Adrenal gland (tissue), 12 donors: ENCODE results near the gene ZNF71. TPM values are rescaled to one million over a fixed set of nuclear protein-coding genes. Genes with fewer than 3 reads are reported as not detected.

Experiments
- DNase-seq, 7 donors: peaks; one replicate each; pipeline ENCODE4 v3.0.0-alpha.2; 2019 to 2020
- H3K27ac ChIP-seq, 5 donors: fragments of 200-600 bp; sonication (generic) in 4 of 5; 1 replicate in 3 of 5; 2 replicates in 2 of 5; pipeline versions ENCODE4 v1.5.1 to v1.8.0; 2016 to 2020; ENCODE audit warnings: mild to moderate bottlenecking in 1 of 5
- H3K27me3 ChIP-seq: fragments of 200-600 bp; 2 replicates; pipeline ENCODE4 v1.8.0; 2021
- H3K36me3 ChIP-seq, 2 donors: fragments of 200-600 bp; replicated peaks in 1 of 2; 1 replicate in 1 of 2; 2 replicates in 1 of 2; pipeline versions ENCODE4 v1.5.1 to v1.8.0; 2018 to 2022
- H3K4me1 ChIP-seq, 2 donors: fragments of 200-600 bp; replicated peaks in 1 of 2; 1 replicate in 1 of 2; 2 replicates in 1 of 2; pipeline versions ENCODE4 v1.5.1 to v1.8.0; 2018 to 2021
- H3K4me3 ChIP-seq, 4 donors: fragments of 200-600 bp; sonication (generic) in 3 of 4; one replicate each; pipeline ENCODE4 v1.5.1; 2016 to 2018
- H3K9me3 ChIP-seq, 3 donors: fragments of 200-600 bp; sonication (generic) in 1 of 3; replicated peaks in 1 of 3; 1 replicate in 2 of 3; 2 replicates in 1 of 3; pipeline versions ENCODE4 v1.5.1 to v1.8.0; 2016 to 2021
- POLR2A ChIP-seq, 2 donors: fragments of 450-650 bp; IDR thresholded peaks; one replicate each; pipeline ENCODE4 v1.6.1; 2017; ENCODE audit warnings: antibody characterized with exemption in 2 of 2, mild to moderate bottlenecking in 2 of 2, moderate library complexity in 1 of 2
- WGBS, 4 donors: extraction: QIAGEN DNeasy Blood & Tissue Kit in 2 of 4; methylation state at CpG; one replicate each; pipeline versions ENCODE4 v1.1.5 to v1.1.7; 2013 to 2017; 5-methylcytosine and 5-hydroxymethylcytosine counted together
- intact Hi-C, 2 donors: fragments of 100-400 bp; cut with DNase I; formaldehyde crosslinking; loops; one replicate each; pipeline versions ENCODE4 v1.14.1 to v1.15.0; 2022 to 2023
- polyA plus RNA-seq, 3 donors: library from polyadenylated mRNA; stranded (reverse); fragments of 200-250 nt in 2 of 3; fragments of 350-450 nt in 1 of 3; fragmentation: Illumina TruSeq in 1 of 3; extraction: RNeasy Lipid Tissue Mini Kit (QIAGEN cat#74804) in 1 of 3; gene quantifications; one replicate each; pipeline ENCODE4 v1.2.3, GENCODE V29; 2013 to 2014
- total RNA-seq, 9 donors: library from RNA; depleted of rRNA in 4 of 9; stranded (reverse); fragments of >200 nt in 4 of 9; fragments of 120-200 nt in 1 of 9; fragmentation: NEBNext Ultra II Directional in 1 of 9; extraction: Animal tissue kit (Norgen Biotek cat#: 25700) in 1 of 9; gene quantifications; one replicate each; pipeline versions ENCODE4 v1.1.0 to v1.2.4, GENCODE V29; 2013 to 2023
- TF ChIP-seq, protein P1 (sequence below), 6 experiments: fragments of 450-650 bp in 4 of 6; fragments of 200-600 bp in 2 of 6; sonication (generic) in 1 of 6; IDR thresholded peaks; 1 replicate in 5 of 6; 2 replicates in 1 of 6; pipeline versions ENCODE4 v1.5.1 to v1.8.0; 2016 to 2021; ENCODE audit warnings: antibody characterized with exemption in 6 of 6, mild to moderate bottlenecking in 2 of 6, moderate library complexity in 1 of 6
- donor health status: healthy with polysubstance abuse.
- donor health status: Bipolar disorder and iron deficiency.
- donor health status: DM: yes; HTN: yes; CAD: no.
- donor health status: DM: no; HTN: no; CAD: no.
- donor health status: DM: no; HTN: no; CAD: no.
- donor health status: DM: yes; HTN: yes; CAD: no.

The ZNF71 gene
- total and polyA plus RNA-seq, 12 donors: 2.3 to 8.4 (median 5.5) TPM

DNA sequence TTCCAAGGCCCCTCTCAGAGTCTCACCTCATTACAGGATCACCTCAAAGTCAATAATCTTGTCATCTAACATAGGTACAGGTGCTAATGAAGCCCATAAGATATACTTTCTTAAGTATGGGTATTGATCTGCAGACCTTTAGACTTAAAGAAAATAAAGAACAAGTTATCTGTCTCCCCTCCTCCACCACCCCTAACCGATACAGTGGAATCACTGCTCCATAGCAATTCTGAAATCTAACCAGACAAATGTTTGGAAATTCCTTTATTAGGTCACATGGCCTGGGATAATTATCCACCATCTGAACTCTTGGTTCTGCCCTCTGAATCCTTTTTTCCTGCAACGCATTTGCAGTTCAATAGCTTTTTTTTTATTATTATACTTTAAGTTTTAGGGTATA, 32.3 kb upstream of the ZNF71 start:
- Histone ChIP-seq H3K36me3 (no peaks in the 10 kb centered on the region), H3K4me3 (no peak overlapping the region), H3K9me3 (peaks cover 0 to 69% (median 9%) of the 10 kb centered on the region in 3 donors), H3K4me1 (peaks cover 0 to 6% of the 10 kb centered on the region in 2 donors), H3K27ac (no peak overlapping the region), H3K27me3 (no peaks in the 10 kb centered on the region)
- TF ChIP-seq POLR2A (IDR thresholded peaks at IDR 0.05): no peak
- TF ChIP-seq, protein P1, sequence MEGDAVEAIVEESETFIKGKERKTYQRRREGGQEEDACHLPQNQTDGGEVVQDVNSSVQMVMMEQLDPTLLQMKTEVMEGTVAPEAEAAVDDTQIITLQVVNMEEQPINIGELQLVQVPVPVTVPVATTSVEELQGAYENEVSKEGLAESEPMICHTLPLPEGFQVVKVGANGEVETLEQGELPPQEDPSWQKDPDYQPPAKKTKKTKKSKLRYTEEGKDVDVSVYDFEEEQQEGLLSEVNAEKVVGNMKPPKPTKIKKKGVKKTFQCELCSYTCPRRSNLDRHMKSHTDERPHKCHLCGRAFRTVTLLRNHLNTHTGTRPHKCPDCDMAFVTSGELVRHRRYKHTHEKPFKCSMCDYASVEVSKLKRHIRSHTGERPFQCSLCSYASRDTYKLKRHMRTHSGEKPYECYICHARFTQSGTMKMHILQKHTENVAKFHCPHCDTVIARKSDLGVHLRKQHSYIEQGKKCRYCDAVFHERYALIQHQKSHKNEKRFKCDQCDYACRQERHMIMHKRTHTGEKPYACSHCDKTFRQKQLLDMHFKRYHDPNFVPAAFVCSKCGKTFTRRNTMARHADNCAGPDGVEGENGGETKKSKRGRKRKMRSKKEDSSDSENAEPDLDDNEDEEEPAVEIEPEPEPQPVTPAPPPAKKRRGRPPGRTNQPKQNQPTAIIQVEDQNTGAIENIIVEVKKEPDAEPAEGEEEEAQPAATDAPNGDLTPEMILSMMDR (IDR thresholded peaks at IDR 0.05): no peak
- WGBS, 4 donors: 93 to 98% (median 95%) methylated on average over 2 of the region's 2 CpGs
- no peak for DNase-seq
- intact Hi-C loops: no loop called here

DNA sequence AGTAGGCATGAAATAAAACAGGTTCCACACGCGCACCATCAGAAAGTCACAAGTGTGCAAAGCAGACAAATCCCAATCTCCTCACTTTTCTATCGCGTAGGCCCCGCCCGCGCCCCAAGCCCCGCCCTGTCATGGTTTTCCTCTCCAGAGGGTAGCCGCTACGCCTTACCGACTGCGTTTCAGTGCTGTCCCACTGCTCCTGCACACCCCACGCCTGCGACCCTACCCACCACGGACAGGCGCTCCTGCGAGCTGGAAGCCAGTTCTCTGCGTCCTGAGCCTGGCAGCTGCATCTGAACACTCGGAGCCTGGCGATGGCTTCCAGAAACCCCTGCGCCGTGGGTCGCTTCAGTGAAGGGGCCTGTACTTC, 28.2 kb upstream of the ZNF71 start:
- H3K36me3 ChIP-seq: no peaks in the 10 kb centered on the region
- no peaks in the 10 kb centered on the region for H3K27me3 ChIP-seq
- H3K9me3 ChIP-seq: peaks cover 0 to 71% (median 0%) of the 10 kb centered on the region in 3 donors
- H3K27ac ChIP-seq: peak overlapping the region in 4 of 5 donors; percentile 32 to 80 (median 68)
- WGBS, 4 donors: 0 to 1% (median 0%) methylated on average over 8 to 23 of the region's 23 CpGs
- peak; percentile 39 to 70 (median 50) for DNase-seq
- TF ChIP-seq, protein P1 (IDR thresholded peaks at IDR 0.05): no peak
- TF ChIP-seq POLR2A (IDR thresholded peaks at IDR 0.05): no peak
- peak overlapping the region; percentile 10 to 92 (median 62) for H3K4me3 ChIP-seq
- peaks cover 0 to 13% of the 10 kb centered on the region in 2 donors for H3K4me1 ChIP-seq
- intact Hi-C loops: no loop called here

- peaks cover 0 to 13% of the 10 kb centered on the region in 2 donors for H3K4me1 ChIP-seq
- no peaks in the 10 kb centered on the region for H3K27me3 ChIP-seq
- intact Hi-C loops: no loop called here
- H3K9me3 ChIP-seq: peaks cover 0 to 67% (median 0%) of the 10 kb centered on the region in 3 donors
- peak; percentile 94 to 97 (median 96) for DNase-seq
- WGBS, 4 donors: 2 to 26% (median 4%) methylated on average over 7 to 66 of the region's 66 CpGs
- H3K4me3 ChIP-seq: peak within 1 kb of the TSS; percentile 30 to 92 (median 62)
- TF ChIP-seq, protein P1 (IDR thresholded peaks at IDR 0.05): no peak
- peak in 1 of 2 donors; percentile 46 for TF ChIP-seq POLR2A (IDR thresholded peaks at IDR 0.05)
- peak within 1 kb of the TSS in 4 of 5 donors; percentile 32 to 80 (median 68) for H3K27ac ChIP-seq
- H3K36me3 ChIP-seq: no peaks in the 10 kb centered on the region
Observed at GRCh38 chr19:56567274-56568120, 27.6 kb upstream of the ZNF71 start, which contains the start of gene ZNF470. ZNF470 (plus strand) TSS chr19:56567468; CDS start chr19:56570312, 2,844 bp downstream.

DNA sequence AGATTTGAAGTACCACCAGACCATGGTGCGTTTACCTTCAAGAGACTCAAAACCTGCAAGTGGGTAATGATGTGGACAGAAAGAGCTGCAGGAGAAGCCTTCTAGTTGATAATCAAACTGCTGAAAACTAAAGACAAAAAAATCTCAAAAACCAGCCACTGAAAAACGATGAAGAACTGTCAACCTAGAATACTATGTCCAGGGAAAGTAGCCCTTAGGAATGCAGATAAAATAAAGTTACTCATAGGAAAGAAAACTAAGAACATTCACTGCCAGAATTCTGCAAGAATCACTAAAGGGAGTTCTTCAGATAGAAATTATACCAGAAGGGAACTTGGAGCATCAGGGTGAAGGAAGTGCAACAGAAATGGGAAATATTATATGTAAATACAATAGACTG, 22.5 kb upstream of the ZNF71 start:
- TF ChIP-seq, protein P1 (IDR thresholded peaks at IDR 0.05): no peak
- TF ChIP-seq POLR2A (IDR thresholded peaks at IDR 0.05): no peak
- Histone ChIP-seq H3K36me3 (peaks cover 0 to 6% of the 10 kb centered on the region in 2 donors), H3K27me3 (no peaks in the 10 kb centered on the region), H3K4me1 (peaks cover 0 to 9% of the 10 kb centered on the region in 2 donors), H3K9me3 (peaks cover 0 to 83% (median 39%) of the 10 kb centered on the region in 3 donors), H3K4me3 (no peak overlapping the region), H3K27ac (no peak overlapping the region)
- DNase-seq: no peak
- WGBS, 4 donors: 48 to 69% (median 49%) methylated on average over 2 of the region's 2 CpGs
- intact Hi-C loops: no loop called here
